ENCODE measurements around the gene MYO18A.

The MYO18A gene

DNA sequence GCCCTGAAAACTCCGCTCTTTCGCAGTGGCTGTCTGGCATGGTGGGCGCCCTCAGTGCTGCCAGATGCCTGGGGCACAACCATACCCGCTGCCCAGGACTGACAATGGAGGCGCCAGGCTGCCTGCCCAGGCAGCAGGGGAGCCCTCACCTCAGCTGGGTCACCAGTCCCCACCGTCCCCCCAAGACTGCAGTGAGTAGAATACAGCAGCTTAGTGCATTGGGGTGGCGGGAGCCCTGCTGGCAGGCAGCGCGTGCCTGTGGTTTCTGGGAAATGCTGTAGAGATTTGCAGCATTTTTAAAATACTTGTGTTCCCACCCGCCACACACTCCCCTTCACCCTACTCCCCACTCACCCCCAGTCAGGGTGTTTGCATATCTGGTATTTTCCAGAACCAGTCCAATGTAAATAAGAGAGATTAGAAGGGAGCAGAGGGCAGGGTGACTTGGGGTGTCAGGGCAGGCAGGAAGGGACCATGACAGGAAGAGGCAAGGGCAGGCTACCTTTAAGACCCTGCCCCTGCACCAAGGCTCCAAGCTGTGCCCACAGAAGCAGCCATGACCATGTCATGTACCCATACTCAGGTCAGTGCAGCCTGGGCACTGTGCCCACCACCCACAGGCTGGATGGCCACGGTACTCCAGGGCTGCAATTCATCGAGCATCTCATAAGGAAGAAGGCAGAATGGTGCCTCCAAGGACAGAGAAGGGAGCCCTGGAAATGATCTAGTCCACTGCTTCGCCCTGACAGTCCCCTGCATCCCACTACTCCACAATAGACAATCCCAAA, 21.5 kb downstream of the MYO18A start:
- H3K27me3 ChIP-seq (ENCODE audit: control insufficient read depth in 1 of 2, insufficient read depth in 2 of 2, low read length in 2 of 2) = no peaks in the 10 kb centered on the region
- no peaks in the 10 kb centered on the region for H3K36me3 ChIP-seq (ENCODE audit: control insufficient read depth in 1 of 2, insufficient read depth in 2 of 2, low read length in 2 of 2)
- peak overlapping the region; percentile 51 for H3K27ac ChIP-seq (ENCODE audit: low read depth, low read length)
- H3K9me3 ChIP-seq (ENCODE audit: control insufficient read depth in 1 of 2, low read length in 2 of 2) = no peaks in the 10 kb centered on the region
- peak overlapping the region; percentile 9 to 69 for H3K9ac ChIP-seq (ENCODE audit: low read depth in 1 of 2, low read length in 2 of 2)
- H3K4me3 ChIP-seq (ENCODE audit: low read depth in 1 of 2, low read length in 2 of 2) = peak overlapping the region; percentile 33 to 48
- peaks cover 91% of the 10 kb centered on the region in 2 donors for H3K4me1 ChIP-seq (ENCODE audit: control insufficient read depth in 1 of 2, insufficient read depth in 2 of 2, low read length in 2 of 2)

DNA sequence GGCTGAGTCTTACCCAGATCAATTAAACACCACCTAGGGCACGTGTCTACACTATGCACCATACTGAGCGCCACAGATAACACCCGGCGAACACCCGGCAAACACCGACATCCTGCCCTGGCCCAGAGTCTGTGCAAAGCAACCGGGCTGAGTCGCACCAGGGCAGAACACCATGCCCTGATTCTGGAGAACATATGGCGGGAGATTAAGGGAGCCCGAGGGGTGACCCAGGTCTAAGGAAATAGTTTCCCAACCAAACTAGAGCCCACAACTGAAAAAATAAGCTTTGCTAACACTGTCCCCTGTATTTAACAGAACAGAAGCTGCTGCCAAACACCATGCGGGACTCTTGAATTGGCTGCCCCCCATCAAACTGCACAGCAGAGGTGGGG, 22.1 kb downstream of the MYO18A start:
- peak overlapping the region in 1 of 2 donors; percentile 33 for H3K4me3 ChIP-seq (ENCODE audit: low read depth in 1 of 2, low read length in 2 of 2)
- H3K27ac ChIP-seq (ENCODE audit: low read depth, low read length) = peak overlapping the region; percentile 11
- H3K36me3 ChIP-seq (ENCODE audit: control insufficient read depth in 1 of 2, insufficient read depth in 2 of 2, low read length in 2 of 2) = no peaks in the 10 kb centered on the region
- H3K27me3 ChIP-seq (ENCODE audit: control insufficient read depth in 1 of 2, insufficient read depth in 2 of 2, low read length in 2 of 2) = no peaks in the 10 kb centered on the region
- H3K4me1 ChIP-seq (ENCODE audit: control insufficient read depth in 1 of 2, insufficient read depth in 2 of 2, low read length in 2 of 2) = peaks cover 86% of the 10 kb centered on the region in 2 donors
- H3K9me3 ChIP-seq (ENCODE audit: control insufficient read depth in 1 of 2, low read length in 2 of 2) = no peaks in the 10 kb centered on the region
- H3K9ac ChIP-seq (ENCODE audit: low read depth in 1 of 2, low read length in 2 of 2) = peak overlapping the region in 1 of 2 donors; percentile 69

DNA sequence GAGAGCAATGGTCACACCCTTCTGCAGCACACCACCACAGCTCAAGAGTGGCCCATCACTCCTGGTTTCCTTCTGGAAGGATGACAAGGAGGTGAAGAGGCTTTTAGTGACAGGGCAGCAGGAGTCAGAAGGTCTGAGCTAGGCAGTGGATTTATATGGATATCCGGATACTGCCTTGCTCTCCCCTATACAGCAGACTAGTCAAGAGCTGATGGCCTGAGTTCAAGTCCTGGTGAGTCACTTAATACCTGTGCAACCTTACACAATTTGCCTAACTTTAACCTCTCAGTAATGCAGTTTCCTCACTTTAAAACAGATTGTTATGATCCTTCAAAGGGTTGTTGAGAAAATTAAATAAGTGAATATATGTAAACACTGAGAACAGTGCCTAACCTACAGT, 22.9 kb downstream of the MYO18A start:
- Histone ChIP-seq H3K9me3 (ENCODE audit: control insufficient read depth in 1 of 2, low read length in 2 of 2) (no peaks in the 10 kb centered on the region), H3K36me3 (ENCODE audit: control insufficient read depth in 1 of 2, insufficient read depth in 2 of 2, low read length in 2 of 2) (no peaks in the 10 kb centered on the region), H3K27me3 (ENCODE audit: control insufficient read depth in 1 of 2, insufficient read depth in 2 of 2, low read length in 2 of 2) (no peaks in the 10 kb centered on the region), H3K27ac (ENCODE audit: low read depth, low read length) (no peak overlapping the region), H3K9ac (ENCODE audit: low read depth in 1 of 2, low read length in 2 of 2) (no peak overlapping the region), H3K4me3 (ENCODE audit: low read depth in 1 of 2, low read length in 2 of 2) (no peak overlapping the region), H3K4me1 (ENCODE audit: control insufficient read depth in 1 of 2, insufficient read depth in 2 of 2, low read length in 2 of 2) (peaks cover 78 to 79% of the 10 kb centered on the region in 2 donors)

DNA sequence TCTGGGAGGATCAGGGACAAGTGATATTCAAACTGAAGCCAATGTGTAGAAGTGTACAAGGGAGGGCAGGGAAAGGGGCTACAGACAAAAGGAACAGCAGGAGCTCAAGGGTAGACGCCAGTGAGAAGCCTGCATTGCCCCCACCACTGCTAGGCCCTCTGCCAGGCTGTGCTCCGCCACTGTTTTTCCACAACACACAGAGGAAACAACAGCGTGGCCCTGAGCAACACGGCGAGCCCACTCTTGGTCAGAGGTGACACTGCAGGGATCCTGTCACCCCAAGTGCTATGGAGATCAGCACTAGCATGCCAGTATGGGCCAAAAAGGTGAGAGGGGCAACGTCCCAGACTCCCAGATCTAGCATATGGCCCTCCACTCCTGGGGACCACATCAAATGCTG, 23.4 kb downstream of the MYO18A start:
- Histone ChIP-seq H3K9ac (ENCODE audit: low read depth in 1 of 2, low read length in 2 of 2) (peak overlapping the region in 1 of 2 donors; percentile 40), H3K9me3 (ENCODE audit: control insufficient read depth in 1 of 2, low read length in 2 of 2) (no peaks in the 10 kb centered on the region), H3K27ac (ENCODE audit: low read depth, low read length) (peak overlapping the region; percentile 70), H3K36me3 (ENCODE audit: control insufficient read depth in 1 of 2, insufficient read depth in 2 of 2, low read length in 2 of 2) (no peaks in the 10 kb centered on the region), H3K4me1 (ENCODE audit: control insufficient read depth in 1 of 2, insufficient read depth in 2 of 2, low read length in 2 of 2) (peaks cover 73% of the 10 kb centered on the region in 2 donors), H3K27me3 (ENCODE audit: control insufficient read depth in 1 of 2, insufficient read depth in 2 of 2, low read length in 2 of 2) (no peaks in the 10 kb centered on the region), H3K4me3 (ENCODE audit: low read depth in 1 of 2, low read length in 2 of 2) (no peak overlapping the region)

DNA sequence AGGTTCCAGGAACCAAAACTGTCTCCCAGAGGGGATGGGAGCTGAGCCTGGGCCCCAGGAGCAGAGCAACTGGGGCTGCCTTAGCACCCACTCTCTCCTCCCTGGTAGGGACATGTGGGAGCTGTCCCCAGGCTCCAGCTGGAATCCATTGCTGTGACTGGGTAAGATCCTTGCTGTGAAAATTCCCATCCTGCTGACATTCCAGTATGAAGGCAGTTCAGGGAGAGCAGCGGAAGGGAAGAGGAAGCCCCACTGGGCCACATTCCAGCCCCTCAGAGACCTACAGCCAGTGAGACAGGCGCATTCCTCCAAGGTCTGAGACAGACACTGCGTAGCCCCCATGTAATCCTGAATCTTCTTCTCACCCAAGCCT, 24.2 kb downstream of the MYO18A start:
- peaks cover 69 to 71% of the 10 kb centered on the region in 2 donors for H3K4me1 ChIP-seq (ENCODE audit: control insufficient read depth in 1 of 2, insufficient read depth in 2 of 2, low read length in 2 of 2)
- no peaks in the 10 kb centered on the region for H3K27me3 ChIP-seq (ENCODE audit: control insufficient read depth in 1 of 2, insufficient read depth in 2 of 2, low read length in 2 of 2)
- H3K36me3 ChIP-seq (ENCODE audit: control insufficient read depth in 1 of 2, insufficient read depth in 2 of 2, low read length in 2 of 2) = no peaks in the 10 kb centered on the region
- H3K27ac ChIP-seq (ENCODE audit: low read depth, low read length) = peak overlapping the region; percentile 70
- H3K9me3 ChIP-seq (ENCODE audit: control insufficient read depth in 1 of 2, low read length in 2 of 2) = no peaks in the 10 kb centered on the region
- peak overlapping the region; percentile 40 to 56 for H3K9ac ChIP-seq (ENCODE audit: low read depth in 1 of 2, low read length in 2 of 2)
- H3K4me3 ChIP-seq (ENCODE audit: low read depth in 1 of 2, low read length in 2 of 2) = peak overlapping the region in 1 of 2 donors; percentile 6

DNA sequence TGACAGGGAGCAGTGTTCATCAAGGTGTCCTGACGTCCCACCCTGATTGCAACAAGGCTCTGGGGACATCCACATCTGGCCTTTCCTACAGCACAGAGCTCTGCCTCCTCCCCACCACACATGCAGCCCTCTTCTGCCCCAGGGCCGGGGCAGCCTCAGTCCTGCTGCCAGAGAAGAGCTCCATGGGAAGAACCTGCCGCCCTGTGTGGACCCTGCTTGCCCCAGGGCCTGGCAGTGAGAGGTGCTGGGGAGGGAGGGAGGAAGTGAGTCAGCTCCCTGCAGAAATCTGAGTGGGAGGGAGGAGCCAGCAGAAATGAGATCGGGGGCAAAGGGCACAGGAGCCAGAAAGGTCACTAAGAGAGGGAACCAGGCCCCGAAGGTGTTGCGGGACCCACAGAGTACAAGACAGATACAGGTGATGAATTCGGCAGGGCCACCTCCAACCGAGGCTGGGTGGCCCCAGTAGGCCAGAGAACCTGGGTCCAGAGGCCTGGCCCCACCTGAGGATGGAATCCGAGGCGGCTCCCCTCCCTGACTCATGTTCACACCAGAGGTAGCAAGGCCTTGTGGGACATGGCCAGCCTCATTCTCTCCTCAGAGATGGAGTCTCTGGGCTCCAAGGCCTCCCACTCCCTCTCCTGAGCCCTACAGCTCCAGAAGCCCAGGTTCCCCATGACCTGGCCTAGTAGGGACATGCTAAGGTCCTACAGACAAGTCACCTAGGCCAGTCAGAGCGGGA, 24.8 kb downstream of the MYO18A start:
- peak overlapping the region; percentile 40 to 56 for H3K9ac ChIP-seq (ENCODE audit: low read depth in 1 of 2, low read length in 2 of 2)
- H3K36me3 ChIP-seq (ENCODE audit: control insufficient read depth in 1 of 2, insufficient read depth in 2 of 2, low read length in 2 of 2) = no peaks in the 10 kb centered on the region
- H3K27ac ChIP-seq (ENCODE audit: low read depth, low read length) = peak overlapping the region; percentile 70
- H3K9me3 ChIP-seq (ENCODE audit: control insufficient read depth in 1 of 2, low read length in 2 of 2) = no peaks in the 10 kb centered on the region
- no peaks in the 10 kb centered on the region for H3K27me3 ChIP-seq (ENCODE audit: control insufficient read depth in 1 of 2, insufficient read depth in 2 of 2, low read length in 2 of 2)
- H3K4me3 ChIP-seq (ENCODE audit: low read depth in 1 of 2, low read length in 2 of 2) = peak overlapping the region; percentile 4 to 32
- peaks cover 66% of the 10 kb centered on the region in 2 donors for H3K4me1 ChIP-seq (ENCODE audit: control insufficient read depth in 1 of 2, insufficient read depth in 2 of 2, low read length in 2 of 2)

DNA sequence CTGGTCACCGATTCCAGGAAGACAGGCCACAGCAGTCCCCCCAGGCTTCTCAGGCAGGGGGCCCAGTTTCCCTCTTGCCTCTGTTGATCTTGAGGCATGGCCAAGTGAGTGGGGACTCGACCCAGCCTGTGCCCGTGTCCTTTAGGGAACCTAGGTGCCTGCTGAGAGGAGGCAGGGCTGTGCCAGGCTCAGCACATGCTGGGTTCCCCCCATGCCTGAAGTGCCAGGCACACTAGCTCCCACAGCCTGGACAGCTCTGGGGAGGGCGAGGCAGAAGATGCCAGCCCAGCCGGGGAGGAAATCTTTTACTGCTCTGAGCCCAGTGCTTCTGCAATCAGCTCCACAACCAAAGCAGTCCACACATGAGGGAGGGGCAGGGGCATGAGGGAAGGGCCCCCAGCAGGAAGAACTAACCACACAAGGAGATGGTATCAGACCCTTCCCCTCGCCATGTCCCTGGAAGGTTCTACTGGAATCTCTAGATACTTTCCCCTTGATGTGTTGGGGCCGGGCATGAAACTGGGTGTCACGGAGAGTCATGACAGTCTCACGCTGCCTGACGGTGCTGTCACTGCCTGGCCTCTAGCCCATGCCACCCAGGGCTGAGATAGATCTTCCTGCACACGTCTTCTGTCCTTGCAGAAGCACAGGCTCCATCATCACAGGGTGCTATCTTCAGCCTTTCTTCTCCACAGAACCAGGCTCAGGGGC, 25.5 kb downstream of the MYO18A start:
- no peaks in the 10 kb centered on the region for H3K36me3 ChIP-seq (ENCODE audit: control insufficient read depth in 1 of 2, insufficient read depth in 2 of 2, low read length in 2 of 2)
- H3K27ac ChIP-seq (ENCODE audit: low read depth, low read length) = peak overlapping the region; percentile 70
- peak overlapping the region; percentile 40 to 56 for H3K9ac ChIP-seq (ENCODE audit: low read depth in 1 of 2, low read length in 2 of 2)
- peak overlapping the region; percentile 4 to 32 for H3K4me3 ChIP-seq (ENCODE audit: low read depth in 1 of 2, low read length in 2 of 2)
- H3K9me3 ChIP-seq (ENCODE audit: control insufficient read depth in 1 of 2, low read length in 2 of 2) = no peaks in the 10 kb centered on the region
- peaks cover 61 to 66% of the 10 kb centered on the region in 2 donors for H3K4me1 ChIP-seq (ENCODE audit: control insufficient read depth in 1 of 2, insufficient read depth in 2 of 2, low read length in 2 of 2)
- no peaks in the 10 kb centered on the region for H3K27me3 ChIP-seq (ENCODE audit: control insufficient read depth in 1 of 2, insufficient read depth in 2 of 2, low read length in 2 of 2)

DNA sequence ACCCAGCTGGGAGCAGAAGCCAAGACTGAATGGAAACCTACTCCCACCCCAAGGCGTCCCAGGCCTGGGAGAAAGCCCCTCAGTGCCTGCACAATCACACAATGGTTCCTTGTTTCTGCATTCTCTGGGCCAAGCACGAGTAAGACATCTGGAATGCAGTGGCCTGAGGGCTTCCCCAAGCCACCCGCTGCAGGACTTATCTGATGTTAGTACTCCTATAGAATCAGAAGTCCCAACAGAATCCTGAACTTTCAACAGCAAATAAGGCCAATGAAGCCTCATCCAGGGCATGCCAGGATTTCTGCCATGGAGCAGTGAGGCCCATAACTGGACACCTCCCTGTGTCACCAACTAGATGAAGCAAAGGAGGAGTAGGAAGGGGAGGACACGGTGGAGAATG, 28.6 kb downstream of the MYO18A start:
- Histone ChIP-seq H3K4me3 (ENCODE audit: low read depth in 1 of 2, low read length in 2 of 2) (no peak overlapping the region), H3K27me3 (ENCODE audit: control insufficient read depth in 1 of 2, insufficient read depth in 2 of 2, low read length in 2 of 2) (no peaks in the 10 kb centered on the region), H3K36me3 (ENCODE audit: control insufficient read depth in 1 of 2, insufficient read depth in 2 of 2, low read length in 2 of 2) (no peaks in the 10 kb centered on the region), H3K9ac (ENCODE audit: low read depth in 1 of 2, low read length in 2 of 2) (no peak overlapping the region), H3K4me1 (ENCODE audit: control insufficient read depth in 1 of 2, insufficient read depth in 2 of 2, low read length in 2 of 2) (peaks cover 44 to 48% of the 10 kb centered on the region in 2 donors), H3K9me3 (ENCODE audit: control insufficient read depth in 1 of 2, low read length in 2 of 2) (no peaks in the 10 kb centered on the region), H3K27ac (ENCODE audit: low read depth, low read length) (no peak overlapping the region)

DNA sequence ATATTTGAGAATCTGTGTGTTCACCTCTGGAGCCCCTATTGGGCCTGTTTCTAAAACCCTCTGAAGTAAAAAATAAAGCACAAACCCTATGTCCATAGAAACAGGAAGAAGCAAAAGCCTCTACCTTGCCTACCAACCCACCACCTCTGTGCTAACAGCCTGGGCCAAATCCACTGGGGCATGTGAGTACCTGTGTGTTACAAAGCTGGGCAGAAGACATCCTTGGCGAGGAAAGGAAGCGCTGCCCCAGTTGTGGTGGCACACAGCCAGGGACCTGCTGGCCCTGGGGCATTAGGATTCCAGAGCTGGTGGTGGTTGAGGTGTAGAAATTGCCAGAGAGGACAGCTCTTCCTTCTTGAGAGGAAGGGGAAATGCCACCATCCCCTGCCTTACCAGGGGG, 30.0 kb downstream of the MYO18A start:
- Histone ChIP-seq H3K4me1 (ENCODE audit: control insufficient read depth in 1 of 2, insufficient read depth in 2 of 2, low read length in 2 of 2) (peaks cover 36% of the 10 kb centered on the region in 2 donors), H3K9ac (ENCODE audit: low read depth in 1 of 2, low read length in 2 of 2) (no peak overlapping the region), H3K27me3 (ENCODE audit: control insufficient read depth in 1 of 2, insufficient read depth in 2 of 2, low read length in 2 of 2) (no peaks in the 10 kb centered on the region), H3K27ac (ENCODE audit: low read depth, low read length) (no peak overlapping the region), H3K9me3 (ENCODE audit: control insufficient read depth in 1 of 2, low read length in 2 of 2) (no peaks in the 10 kb centered on the region), H3K4me3 (ENCODE audit: low read depth in 1 of 2, low read length in 2 of 2) (no peak overlapping the region), H3K36me3 (ENCODE audit: control insufficient read depth in 1 of 2, insufficient read depth in 2 of 2, low read length in 2 of 2) (no peaks in the 10 kb centered on the region)
